BJ (cell line): ENCODE data around the gene COL23A1. TPM values are rescaled to one million over a fixed set of nuclear protein-coding genes. Genes with fewer than 3 reads are reported as not detected.

Experiments
- CTCF ChIA-PET: fragments of 350-600 bp; formaldehyde crosslinking; extraction: SDS; loops from one replicate; lab custom pipeline; 2021; ENCODE audit warnings: antibody characterized with exemption, inconsistent platforms; lab: Yijun Ruan, JAX
- POLR2A ChIA-PET: fragments of 300-600 bp; sonication (Branson Sonifier 250); formaldehyde crosslinking; extraction: SDS; loops from one replicate; lab custom pipeline; 2021; ENCODE audit warnings: antibody characterized with exemption; lab: Charles Lee
- DNase-seq: peaks from one replicate; pipeline ENCODE4 v3.0.0-alpha.2; 2011; ENCODE audit warnings: low read depth
- H3K27me3 ChIP-seq: 2 replicates; pipeline ENCODE4 v1.6.0; 2011; ENCODE audit warnings: low read length; ENCODE audit not compliant: control insufficient read depth, insufficient read depth
- H3K36me3 ChIP-seq: 2 replicates; pipeline ENCODE4 v1.5.1; 2011; ENCODE audit warnings: low read length; ENCODE audit not compliant: control insufficient read depth, insufficient read depth
- H3K4me3 ChIP-seq: 2 replicates; pipeline ENCODE4 v1.5.1; 2011; ENCODE audit warnings: low read depth, mild to moderate bottlenecking, control low read depth, low read length
- polyA plus RNA-seq: library from polyadenylated mRNA; depleted of rRNA; stranded (reverse); fragments of >200 nt; gene quantifications from 2 replicates; pipeline ENCODE4 v1.2.3, GENCODE V29; 2011
- TF ChIP-seq, protein P1 (sequence below): IDR thresholded peaks from 2 replicates; pipeline ENCODE4 v1.5.1; 2011; ENCODE audit warnings: low read depth, mild to moderate bottlenecking, control low read depth, inconsistent platforms, low read length, moderate library complexity; ENCODE audit not compliant: insufficient read depth

The COL23A1 gene
- polyA plus RNA-seq, 1 experiment, result not detected

DNA sequence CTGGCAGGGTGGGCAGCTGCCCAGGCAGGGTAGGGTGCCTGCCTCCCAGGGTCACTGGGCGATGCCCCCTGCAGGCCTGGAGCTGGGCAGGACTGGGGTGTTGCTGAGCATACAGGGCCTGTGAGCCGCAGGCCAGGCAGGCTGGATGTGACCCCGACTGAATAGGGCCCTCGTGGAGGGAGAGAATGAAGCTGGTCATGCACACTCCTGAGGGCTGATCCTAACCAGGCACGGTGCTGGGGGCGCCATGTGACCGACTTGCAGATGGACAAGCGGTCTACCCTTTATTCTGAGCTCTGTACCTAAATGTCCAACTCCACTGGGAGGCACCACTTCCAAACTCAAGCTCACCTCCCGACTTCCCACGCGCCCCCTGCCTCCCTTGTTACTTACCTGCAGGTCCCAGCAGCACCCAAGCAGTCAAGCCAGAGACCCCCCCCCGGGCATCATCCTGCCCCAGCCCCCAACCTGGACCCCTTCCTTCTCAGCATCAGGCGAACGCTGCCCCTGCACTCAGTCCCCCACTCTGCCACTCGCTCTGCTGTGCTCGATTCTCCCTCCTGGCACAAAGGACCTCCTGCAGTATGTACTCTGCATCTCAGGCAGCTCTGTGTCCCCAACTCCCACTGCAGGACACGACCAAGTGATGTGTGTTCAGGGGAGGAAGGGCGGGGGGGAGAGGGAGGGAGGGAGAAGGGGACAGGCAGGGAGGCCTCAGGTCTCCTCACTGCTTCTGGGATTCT lies 280.8 kb downstream of the COL23A1 start:
- TF ChIP-seq, protein P1, sequence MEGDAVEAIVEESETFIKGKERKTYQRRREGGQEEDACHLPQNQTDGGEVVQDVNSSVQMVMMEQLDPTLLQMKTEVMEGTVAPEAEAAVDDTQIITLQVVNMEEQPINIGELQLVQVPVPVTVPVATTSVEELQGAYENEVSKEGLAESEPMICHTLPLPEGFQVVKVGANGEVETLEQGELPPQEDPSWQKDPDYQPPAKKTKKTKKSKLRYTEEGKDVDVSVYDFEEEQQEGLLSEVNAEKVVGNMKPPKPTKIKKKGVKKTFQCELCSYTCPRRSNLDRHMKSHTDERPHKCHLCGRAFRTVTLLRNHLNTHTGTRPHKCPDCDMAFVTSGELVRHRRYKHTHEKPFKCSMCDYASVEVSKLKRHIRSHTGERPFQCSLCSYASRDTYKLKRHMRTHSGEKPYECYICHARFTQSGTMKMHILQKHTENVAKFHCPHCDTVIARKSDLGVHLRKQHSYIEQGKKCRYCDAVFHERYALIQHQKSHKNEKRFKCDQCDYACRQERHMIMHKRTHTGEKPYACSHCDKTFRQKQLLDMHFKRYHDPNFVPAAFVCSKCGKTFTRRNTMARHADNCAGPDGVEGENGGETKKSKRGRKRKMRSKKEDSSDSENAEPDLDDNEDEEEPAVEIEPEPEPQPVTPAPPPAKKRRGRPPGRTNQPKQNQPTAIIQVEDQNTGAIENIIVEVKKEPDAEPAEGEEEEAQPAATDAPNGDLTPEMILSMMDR, result no peak
- Histone ChIP-seq H3K4me3 (no peak overlapping the region), H3K36me3 (no peaks in the 10 kb centered on the region), H3K27me3 (no peaks in the 10 kb centered on the region)
- ChIA-PET POLR2A (no interaction called here), CTCF (no interaction called here)
- DNase-seq, result no peak

DNA sequence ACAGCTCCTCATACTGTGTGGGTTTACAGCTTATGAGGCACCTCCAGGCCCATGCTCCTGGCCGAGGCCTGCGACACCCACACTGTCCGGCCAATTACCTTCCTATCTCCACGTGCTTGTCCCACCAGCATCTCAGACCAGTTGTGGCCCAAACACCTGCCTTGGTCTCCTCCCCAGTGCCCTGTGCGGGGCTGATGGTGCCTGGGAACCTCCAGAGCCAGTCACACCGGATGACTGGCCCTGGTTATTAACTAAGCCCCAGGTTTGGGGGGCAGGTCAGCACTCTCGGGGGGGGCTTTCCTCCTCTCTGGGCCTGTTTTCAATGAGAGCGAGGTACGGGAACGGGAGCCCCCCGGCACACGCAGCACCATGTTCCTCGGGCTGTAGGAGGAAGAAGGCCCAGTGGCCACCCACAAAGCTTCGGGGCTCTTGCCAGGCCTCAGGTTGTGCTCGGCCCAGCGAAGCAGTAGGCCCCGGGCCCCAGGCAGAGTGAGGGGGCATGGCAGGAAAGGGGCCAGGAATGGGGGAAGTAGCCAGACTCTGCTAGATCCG lies 281.6 kb downstream of the COL23A1 start:
- TF ChIP-seq, protein P1, result no peak
- Histone ChIP-seq H3K27me3 (no peaks in the 10 kb centered on the region), H3K36me3 (no peaks in the 10 kb centered on the region), H3K4me3 (no peak overlapping the region)
- ChIA-PET CTCF (no interaction called here), POLR2A (no interaction called here)
- DNase-seq, result no peak

DNA sequence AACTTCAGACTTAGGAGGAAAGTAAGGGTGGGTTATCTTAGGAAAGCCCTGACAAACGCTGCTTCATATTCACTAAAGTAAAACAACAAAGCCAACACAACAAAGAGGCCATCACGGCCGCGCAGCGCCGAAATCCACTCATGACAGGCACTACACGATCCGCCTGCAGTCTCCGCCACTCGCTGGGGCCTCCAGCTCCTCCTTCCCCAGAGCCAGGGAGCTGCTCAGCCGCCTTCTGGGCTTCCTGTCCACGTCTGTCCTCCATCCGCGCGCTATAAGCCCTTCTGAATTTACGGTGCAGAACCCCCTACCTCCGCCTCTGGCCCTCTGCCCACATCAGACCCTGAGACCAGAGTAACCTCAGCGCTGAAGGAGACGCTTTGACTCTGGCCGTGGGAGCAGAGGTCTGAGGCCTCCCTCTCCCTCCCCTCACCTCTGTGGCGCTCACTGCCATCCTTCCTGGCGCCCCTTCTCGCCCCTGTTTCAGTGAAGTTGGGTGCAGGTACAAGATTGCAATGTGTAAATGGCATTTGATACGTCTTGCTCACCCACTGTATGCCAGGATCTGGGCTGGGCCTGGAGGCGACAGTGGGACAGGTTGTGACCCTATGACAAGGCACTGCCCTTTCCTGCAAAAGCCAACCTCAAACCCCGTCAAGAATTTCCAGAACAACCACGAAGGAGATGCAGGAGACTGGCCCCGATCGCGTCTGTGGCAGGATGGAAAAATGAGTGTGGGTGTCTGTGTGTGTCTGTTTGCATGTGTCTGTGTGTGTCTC lies 282.7 kb downstream of the COL23A1 start:
- DNase-seq, result no peak
- TF ChIP-seq, protein P1, result no peak
- no peaks in the 10 kb centered on the region for H3K27me3 ChIP-seq
- ChIA-PET POLR2A (no interaction called here), CTCF (no interaction called here)
- H3K4me3 ChIP-seq, result no peak overlapping the region
- H3K36me3 ChIP-seq, result no peaks in the 10 kb centered on the region

DNA sequence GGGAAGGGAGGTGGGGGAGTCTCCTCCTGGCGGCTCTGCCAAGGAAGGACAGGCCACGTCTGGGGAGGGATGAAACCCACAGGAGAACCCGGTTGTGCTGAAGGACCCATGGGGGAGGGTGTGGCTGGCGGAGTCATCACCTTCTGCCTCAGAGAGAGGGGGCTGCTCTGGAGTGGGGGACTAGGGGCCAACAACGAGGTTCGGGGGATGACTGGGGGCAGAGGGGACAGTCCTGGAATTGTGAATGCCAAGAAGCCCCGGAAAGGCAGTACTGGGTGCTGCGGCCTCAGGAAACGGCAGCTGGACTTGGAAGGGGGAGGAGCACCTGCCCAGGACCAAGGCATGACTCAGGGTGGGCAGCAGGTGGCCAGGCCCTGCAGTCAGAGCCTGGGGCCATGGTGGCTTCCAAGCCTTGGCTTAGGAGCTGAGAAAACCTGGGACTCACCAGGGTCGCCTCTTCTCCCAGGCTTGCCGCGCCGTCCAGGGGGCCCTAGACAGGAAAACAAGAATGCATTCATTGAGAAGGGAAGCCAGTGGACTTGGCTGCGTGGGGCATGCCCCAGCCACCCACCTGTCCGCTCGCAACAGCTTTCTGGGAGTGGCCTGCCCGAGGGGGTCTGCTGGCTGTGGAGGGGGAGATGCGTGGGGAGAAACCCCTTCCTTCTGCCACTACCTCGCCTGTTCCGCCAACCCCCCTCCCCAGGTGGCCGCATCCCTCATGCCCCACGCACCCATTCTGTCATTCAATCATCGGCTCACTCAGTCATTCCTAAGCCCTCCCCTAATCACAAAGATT lies 283.6 kb downstream of the COL23A1 start:
- CTCF ChIA-PET, result no interaction called here
- no peaks in the 10 kb centered on the region for H3K27me3 ChIP-seq
- POLR2A ChIA-PET, result no interaction called here
- no peak for DNase-seq
- TF ChIP-seq, protein P1, result no peak
- no peak overlapping the region for H3K4me3 ChIP-seq
- H3K36me3 ChIP-seq, result no peaks in the 10 kb centered on the region

DNA sequence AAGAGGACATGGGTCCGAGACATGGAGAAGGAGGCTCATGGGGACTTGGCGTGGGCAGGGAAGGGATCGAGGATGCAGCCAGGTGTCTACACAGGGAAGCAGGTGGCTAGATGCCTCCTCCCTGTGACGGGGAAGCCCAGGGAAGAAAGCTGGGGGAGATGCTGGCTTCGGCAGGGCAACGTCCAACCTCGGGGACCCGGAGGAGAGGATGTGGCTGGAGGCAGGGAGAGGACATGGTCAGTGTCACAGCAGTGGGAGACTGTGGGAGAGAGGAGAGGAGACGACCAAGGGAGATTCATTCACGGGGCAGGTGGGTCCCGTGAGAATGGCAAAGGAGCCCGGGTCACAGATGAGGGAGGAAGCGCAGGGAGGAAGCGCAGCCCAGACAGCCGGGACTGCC lies 284.4 kb downstream of the COL23A1 start:
- no peaks in the 10 kb centered on the region for H3K36me3 ChIP-seq
- TF ChIP-seq, protein P1, result no peak
- DNase-seq, result no peak
- H3K27me3 ChIP-seq, result no peaks in the 10 kb centered on the region
- no peak overlapping the region for H3K4me3 ChIP-seq
- ChIA-PET CTCF (no interaction called here), POLR2A (no interaction called here)
